Measurements from ENCODE around the gene PANK4.
"Not testable (repeated sequence)": the region's sequence is repeated elsewhere in the genome, so short reads cannot be mapped to it uniquely, and the experiment has no call there.

The PANK4 gene

GRCh38 chr1:2558420-2558819 lies 32.0 kb upstream of the PANK4 start:
- FAIRE-seq = no peak

GRCh38 chr1:2557482-2558400 lies 31.3 kb upstream of the PANK4 start:
- no peak for FAIRE-seq

GRCh38 chr1:2556678-2557481 lies 30.5 kb upstream of the PANK4 start:
- no peak for FAIRE-seq

- FAIRE-seq = no peak
Observed at GRCh38 chr1:2556277-2556677, 29.9 kb upstream of the PANK4 start, which contains the start of gene TNFRSF14. TNFRSF14 (plus strand) TSS chr1:2556371; CDS start chr1:2556665, 294 bp downstream.

GRCh38 chr1:2555634-2556276 lies 29.4 kb upstream of the PANK4 start:
- no peak for FAIRE-seq

- FAIRE-seq = no peak
Observed at GRCh38 chr1:2554621-2555387, 28.4 kb upstream of the PANK4 start.

GRCh38 chr1:2553871-2554620 lies 27.6 kb upstream of the PANK4 start:
- no peak for FAIRE-seq

GRCh38 chr1:2553076-2553475 lies 26.7 kb upstream of the PANK4 start:
- not testable (repeated sequence) for FAIRE-seq

GRCh38 chr1:2552189-2552588 lies 25.8 kb upstream of the PANK4 start:
- FAIRE-seq = no peak

GRCh38 chr1:2551544-2551943 lies 25.1 kb upstream of the PANK4 start:
- FAIRE-seq = not testable (repeated sequence)

GRCh38 chr1:2550309-2550861 lies 24.0 kb upstream of the PANK4 start:
- not testable (repeated sequence) for FAIRE-seq

GRCh38 chr1:2549367-2550029 lies 23.1 kb upstream of the PANK4 start:
- not testable (repeated sequence) for FAIRE-seq

GRCh38 chr1:2548068-2548589 lies 21.7 kb upstream of the PANK4 start:
- no peak for FAIRE-seq

GRCh38 chr1:2547210-2548067 lies 21.0 kb upstream of the PANK4 start:
- FAIRE-seq = no peak

GRCh38 chr1:2546515-2547209 lies 20.3 kb upstream of the PANK4 start:
- peak; percentile 79 for FAIRE-seq

GRCh38 chr1:2545754-2546514 lies 19.5 kb upstream of the PANK4 start:
- no peak for FAIRE-seq

- no peak for FAIRE-seq
Observed at GRCh38 chr1:2544875-2545640, 18.7 kb upstream of the PANK4 start.

Data from G401.6 (cell line).